Measurements from ENCODE around the gene PIGU. TPM values are rescaled to one million over a fixed set of nuclear protein-coding genes. Genes with fewer than 3 reads are reported as not detected.

The PIGU gene
- total RNA-seq, 1 experiment from 2014 or later, result 11.7 TPM

DNA sequence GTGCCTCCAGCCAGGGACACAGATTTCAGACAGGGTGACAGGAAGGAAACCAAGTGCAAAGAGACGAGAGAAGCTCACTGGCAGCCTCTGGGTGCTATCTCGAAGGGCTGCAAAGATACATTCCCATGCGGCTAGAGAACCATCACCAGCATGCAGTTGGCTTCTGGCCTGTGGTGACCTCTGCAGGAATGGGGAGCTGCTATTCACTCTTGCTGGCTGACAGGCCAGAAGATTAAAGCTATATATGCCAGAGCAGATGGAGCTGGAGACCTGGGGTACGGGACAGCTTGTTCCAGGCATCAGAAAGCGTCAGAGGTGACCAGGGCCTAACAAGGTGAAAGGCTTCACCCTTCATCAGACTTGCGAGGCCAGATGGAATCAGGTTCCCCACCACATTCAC is 98.4 kb downstream of the PIGU start:
- DNase-seq (ENCODE audit: low read depth), result no peak

GRCh38 chr20:34578025-34578424 is 98.9 kb downstream of the PIGU start:
- no peak for DNase-seq (ENCODE audit: low read depth)

DNA sequence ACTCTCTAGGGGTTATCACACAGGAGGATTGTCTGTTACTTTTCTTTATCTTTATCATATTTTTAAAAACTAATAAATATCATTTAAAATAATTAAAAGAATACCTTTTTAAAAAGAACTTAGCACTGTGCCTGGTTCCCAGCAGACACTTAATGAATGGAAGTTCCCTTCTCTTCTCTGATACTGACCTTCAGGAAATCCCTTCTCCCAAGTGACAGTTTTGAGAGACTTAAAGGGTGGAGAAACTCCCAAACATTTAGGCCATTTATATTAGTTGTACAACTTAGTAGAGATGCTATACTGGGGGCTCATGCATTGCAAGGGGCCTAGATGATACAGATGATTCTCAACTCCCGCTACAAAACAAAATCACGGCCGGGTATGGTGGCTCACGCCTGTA is 99.8 kb downstream of the PIGU start:
- DNase-seq (ENCODE audit: low read depth), result no peak

DNA sequence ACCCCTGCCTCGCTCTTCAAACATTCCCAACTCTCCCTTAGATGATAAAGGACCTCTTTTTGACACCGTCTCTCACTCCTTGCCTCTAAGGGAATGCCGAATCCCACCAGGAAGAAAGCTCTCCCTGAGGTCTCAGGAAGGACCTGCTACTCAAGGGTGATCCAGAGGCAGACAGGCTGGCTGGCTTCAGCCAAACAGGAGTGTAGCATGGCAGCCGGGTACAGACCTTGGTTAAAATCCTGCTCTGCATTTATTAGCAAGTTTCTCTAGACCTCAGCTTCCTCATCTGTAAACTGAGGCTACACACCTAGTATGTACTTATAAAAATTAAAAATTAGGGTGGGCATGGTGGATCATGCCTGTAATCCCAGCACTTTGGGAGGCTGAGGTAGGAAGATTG is 101.1 kb downstream of the PIGU start:
- no peak for DNase-seq (ENCODE audit: low read depth)

- no peak for DNase-seq (ENCODE audit: low read depth)
Observed at GRCh38 chr20:34575271-34575670, 101.6 kb downstream of the PIGU start.

DNA sequence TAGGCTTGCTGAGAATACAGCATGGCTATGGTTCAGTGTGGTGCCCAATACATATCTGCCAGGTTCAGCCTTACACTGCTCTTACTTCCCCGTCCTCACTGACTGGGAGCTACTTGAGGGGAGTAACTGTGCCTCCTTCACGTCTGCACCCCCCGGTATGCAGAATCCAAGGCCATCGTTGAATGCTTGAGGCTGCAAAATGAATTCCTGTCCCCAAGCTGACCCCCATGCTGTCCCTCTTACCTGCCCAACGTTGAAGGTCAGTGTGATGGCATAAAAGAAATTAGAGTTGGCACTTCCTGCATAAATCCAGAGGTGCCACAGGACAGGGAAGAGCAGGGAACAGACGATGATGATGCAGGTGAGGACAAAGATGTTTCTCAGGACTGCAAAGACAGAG is 102.0 kb downstream of the PIGU start:
- no peak for DNase-seq (ENCODE audit: low read depth)

- no peak for DNase-seq (ENCODE audit: low read depth)
Observed at GRCh38 chr20:34574426-34574825, 102.5 kb downstream of the PIGU start.

- no peak for DNase-seq (ENCODE audit: low read depth)
Observed at GRCh38 chr20:34573541-34574300, 103.2 kb downstream of the PIGU start.

DNA sequence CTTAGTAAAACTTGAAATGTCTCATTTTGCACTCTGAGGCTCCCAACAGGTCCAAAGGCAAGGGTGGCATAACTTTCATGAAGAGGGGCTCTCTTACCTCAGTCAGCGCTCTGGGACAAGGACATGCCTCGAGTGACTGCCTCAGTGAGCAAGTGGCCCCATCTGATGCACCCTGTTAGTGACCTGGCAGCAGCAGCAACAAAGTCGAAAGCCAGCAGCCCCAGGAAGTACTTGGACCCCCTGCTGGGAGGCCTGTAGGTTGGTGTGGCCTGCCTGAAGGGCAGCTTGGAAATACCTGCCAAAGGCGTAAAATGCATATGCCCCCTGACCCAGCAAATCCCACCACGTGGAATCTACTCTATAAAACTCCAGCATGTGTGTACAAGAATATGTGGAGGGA is 105.1 kb downstream of the PIGU start:
- DNase-seq (ENCODE audit: low read depth), result no peak

- peak; percentile 83 for DNase-seq (ENCODE audit: low read depth)
Observed at GRCh38 chr20:34570859-34571306, 106.0 kb downstream of the PIGU start.

GRCh38 chr20:34569598-34569997 is 107.3 kb downstream of the PIGU start:
- DNase-seq (ENCODE audit: low read depth), result no peak

GRCh38 chr20:34567892-34568865 is 108.7 kb downstream of the PIGU start:
- DNase-seq (ENCODE audit: low read depth), result no peak

DNA sequence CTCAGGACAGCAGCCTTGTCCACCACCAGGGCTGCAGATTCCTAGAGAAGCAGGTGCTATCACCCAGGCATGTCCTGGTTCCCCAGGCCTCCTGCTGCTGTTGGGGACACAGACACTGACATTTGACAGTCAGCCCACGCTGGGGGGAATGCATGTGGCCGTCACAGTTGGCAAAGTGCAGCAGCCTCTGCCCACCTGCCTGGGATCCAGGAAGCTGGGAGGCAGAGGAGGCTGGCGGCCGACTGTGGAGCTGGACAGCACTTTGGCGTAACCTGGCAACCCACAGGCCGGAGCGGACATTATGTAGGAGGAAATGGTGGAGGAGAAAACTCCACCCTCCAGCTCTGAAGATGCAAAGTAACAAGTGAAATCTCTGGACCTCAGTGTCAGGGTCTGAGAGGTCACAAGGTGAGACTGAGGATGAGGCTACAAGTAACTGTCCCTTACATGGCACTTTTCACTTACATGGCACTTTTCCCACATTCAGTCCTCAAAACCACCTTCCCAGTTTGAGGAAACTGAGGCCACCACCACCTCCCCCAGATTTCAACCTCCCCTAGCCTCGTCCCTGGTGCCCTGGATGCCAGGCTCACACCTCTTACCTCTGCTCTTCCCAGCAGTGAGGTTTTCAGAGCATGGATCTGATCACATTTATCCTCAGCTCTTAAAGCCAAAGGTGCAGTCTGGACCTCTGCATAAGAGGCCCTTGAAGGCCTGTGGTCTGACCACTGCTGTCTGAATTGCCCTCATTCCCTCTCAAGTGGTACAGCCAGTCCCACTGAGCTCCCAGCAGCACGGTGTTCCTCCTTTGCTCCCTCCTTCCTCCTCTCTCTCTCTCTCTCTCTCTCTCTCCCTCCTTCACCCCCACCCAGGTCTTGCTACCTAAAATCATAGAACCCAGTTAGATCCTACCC is 109.7 kb downstream of the PIGU start:
- DNase-seq (ENCODE audit: low read depth), result no peak

- no peak for DNase-seq (ENCODE audit: low read depth)
Observed at GRCh38 chr20:34564833-34565232, 112.1 kb downstream of the PIGU start.

- DNase-seq (ENCODE audit: low read depth), result peak; percentile 41
Observed at GRCh38 chr20:34562641-34563040, 114.3 kb downstream of the PIGU start.

DNA sequence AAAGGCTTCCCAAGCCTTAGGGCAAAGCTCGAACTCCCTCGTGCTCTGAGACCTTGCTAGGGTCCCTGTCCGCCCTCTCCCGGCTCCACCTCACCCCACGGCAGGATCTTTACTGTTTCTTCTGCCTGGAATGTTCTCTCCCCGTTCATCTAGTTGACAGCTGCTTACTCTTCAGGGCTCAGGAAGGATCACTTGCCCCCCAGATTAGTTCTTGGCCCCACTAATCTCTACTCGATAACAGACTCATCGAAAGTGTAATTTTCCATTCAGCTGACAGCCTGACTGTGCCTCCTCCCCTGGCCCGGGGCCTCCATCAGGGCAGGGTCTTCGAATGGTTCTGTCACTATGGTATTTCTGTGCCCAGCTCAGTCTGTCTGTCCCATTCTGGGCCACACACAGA is 115.2 kb downstream of the PIGU start:
- DNase-seq (ENCODE audit: low read depth), result no peak

- no peak for DNase-seq (ENCODE audit: low read depth)
Observed at GRCh38 chr20:34560614-34561013, 116.3 kb downstream of the PIGU start.

DNA sequence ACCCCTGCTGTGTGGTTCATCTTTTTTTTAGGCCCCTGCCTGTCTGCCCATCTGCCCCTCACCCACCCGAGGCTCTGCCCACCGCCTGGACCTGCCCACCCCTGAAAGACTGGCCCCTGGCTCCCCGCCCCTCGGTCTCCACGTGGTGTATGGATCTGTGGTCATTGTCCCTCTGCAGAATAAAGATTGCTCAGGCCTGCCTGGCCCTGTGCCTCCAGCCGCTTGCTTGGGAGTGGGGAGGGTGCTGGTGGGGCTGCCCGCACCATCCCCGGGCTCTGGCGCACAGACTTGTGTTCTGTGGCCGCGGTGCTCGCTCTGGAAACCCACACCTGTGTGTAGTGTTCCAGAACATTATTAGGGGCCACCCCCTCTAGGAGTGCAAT is 116.8 kb downstream of the PIGU start:
- DNase-seq (ENCODE audit: low read depth), result no peak

GRCh38 chr20:34559311-34560140 is 117.4 kb downstream of the PIGU start:
- no peak for DNase-seq (ENCODE audit: low read depth)

GRCh38 chr20:34558320-34559218 is 118.3 kb downstream of the PIGU start, which contains the start of gene MAP1LC3A:
MAP1LC3A (plus strand) TSS chr20:34558718; CDS start chr20:34558869, 151 bp downstream.
- peak; percentile 90 for DNase-seq (ENCODE audit: low read depth)

Measured in Daoy (cell line).